Right lobe of liver (tissue), 4 donors: Measurements from ENCODE around the gene XPO6.

Source experiments
- POLR2A ChIP-seq: fragments of 450-650 bp; IDR thresholded peaks from one replicate; pipeline ENCODE4 v1.6.1; 2017; ENCODE audit warnings: antibody characterized with exemption, mild to moderate bottlenecking
- TF ChIP-seq, protein P1 (sequence below), 4 donors: fragments of 200-600 bp in 3 of 4; fragments of 450-650 bp in 1 of 4; IDR thresholded peaks; one replicate each; pipeline versions ENCODE4 v1.5.1 to v1.8.0; 2016 to 2022; ENCODE audit warnings: antibody characterized with exemption in 4 of 4, mild to moderate bottlenecking in 2 of 4
- donor health status: DM: no; HTN: no; CAD: no.
- donor health status: DM: no; HTN: no; CAD: no.
- donor health status: DM: no; HTN: yes; CAD: no.

DNA sequence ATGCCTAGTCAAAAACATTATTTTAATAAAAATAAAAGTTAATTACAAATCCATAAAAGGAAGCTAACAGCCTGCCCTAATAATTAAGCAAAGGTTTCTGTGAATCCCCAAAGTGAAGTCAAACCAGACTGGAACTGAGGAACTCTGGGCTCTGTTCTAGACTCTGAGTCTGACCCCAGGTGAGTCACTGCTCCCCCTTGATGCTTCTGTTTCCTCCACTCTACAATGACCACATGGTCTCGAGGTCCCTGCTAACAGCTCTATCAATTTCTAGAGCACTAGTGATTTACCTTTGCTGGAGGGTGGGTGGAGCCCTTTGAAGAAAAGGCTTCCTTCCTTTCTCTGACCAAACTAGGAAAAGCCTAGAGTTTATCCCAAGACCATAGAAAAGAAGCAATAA lies 32.4 kb downstream of the XPO6 start:
- TF ChIP-seq, protein P1, sequence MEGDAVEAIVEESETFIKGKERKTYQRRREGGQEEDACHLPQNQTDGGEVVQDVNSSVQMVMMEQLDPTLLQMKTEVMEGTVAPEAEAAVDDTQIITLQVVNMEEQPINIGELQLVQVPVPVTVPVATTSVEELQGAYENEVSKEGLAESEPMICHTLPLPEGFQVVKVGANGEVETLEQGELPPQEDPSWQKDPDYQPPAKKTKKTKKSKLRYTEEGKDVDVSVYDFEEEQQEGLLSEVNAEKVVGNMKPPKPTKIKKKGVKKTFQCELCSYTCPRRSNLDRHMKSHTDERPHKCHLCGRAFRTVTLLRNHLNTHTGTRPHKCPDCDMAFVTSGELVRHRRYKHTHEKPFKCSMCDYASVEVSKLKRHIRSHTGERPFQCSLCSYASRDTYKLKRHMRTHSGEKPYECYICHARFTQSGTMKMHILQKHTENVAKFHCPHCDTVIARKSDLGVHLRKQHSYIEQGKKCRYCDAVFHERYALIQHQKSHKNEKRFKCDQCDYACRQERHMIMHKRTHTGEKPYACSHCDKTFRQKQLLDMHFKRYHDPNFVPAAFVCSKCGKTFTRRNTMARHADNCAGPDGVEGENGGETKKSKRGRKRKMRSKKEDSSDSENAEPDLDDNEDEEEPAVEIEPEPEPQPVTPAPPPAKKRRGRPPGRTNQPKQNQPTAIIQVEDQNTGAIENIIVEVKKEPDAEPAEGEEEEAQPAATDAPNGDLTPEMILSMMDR (IDR thresholded peaks at IDR 0.05), result no peak
- TF ChIP-seq POLR2A, result no peak
